ENCODE measurements around the gene SLC35F3.

DNA sequence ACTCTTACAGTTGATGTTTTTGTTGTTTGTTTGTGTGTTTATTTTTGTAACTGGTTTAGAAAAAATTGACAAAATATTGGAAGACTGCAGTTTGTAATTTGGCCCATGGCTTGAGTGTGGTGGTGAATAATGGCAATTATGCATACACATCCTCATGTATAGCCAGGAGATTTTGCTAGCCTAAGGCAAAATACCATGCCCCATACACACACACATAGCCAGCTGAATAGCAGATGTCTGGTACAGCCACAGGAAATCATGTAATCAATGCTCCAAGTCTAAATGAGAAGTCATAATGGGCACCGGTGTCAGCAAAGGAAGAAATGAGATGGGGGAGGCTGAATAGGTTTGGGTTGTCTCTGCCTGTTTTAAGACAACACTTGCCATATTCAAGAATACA, 333.6 kb downstream of the SLC35F3 start:
- TF ChIP-seq, protein P1, sequence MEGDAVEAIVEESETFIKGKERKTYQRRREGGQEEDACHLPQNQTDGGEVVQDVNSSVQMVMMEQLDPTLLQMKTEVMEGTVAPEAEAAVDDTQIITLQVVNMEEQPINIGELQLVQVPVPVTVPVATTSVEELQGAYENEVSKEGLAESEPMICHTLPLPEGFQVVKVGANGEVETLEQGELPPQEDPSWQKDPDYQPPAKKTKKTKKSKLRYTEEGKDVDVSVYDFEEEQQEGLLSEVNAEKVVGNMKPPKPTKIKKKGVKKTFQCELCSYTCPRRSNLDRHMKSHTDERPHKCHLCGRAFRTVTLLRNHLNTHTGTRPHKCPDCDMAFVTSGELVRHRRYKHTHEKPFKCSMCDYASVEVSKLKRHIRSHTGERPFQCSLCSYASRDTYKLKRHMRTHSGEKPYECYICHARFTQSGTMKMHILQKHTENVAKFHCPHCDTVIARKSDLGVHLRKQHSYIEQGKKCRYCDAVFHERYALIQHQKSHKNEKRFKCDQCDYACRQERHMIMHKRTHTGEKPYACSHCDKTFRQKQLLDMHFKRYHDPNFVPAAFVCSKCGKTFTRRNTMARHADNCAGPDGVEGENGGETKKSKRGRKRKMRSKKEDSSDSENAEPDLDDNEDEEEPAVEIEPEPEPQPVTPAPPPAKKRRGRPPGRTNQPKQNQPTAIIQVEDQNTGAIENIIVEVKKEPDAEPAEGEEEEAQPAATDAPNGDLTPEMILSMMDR (IDR thresholded peaks at IDR 0.05): no peak
- no peak for TF ChIP-seq POLR2A (IDR thresholded peaks at IDR 0.05)

Data from Peyer's patch (tissue), 4 donors.